Epithelial cell of proximal tubule (primary cell): ENCODE data around the gene ANAPC5. TPM values are rescaled to one million over a fixed set of nuclear protein-coding genes. Genes with fewer than 3 reads are reported as not detected.

Experiments used
- DNase-seq: peaks from one replicate; pipeline ENCODE4 v3.0.0-alpha.2; 2011; ENCODE audit warnings: low read depth
- H3K4me3 ChIP-seq: 2 replicates; pipeline ENCODE4 v1.5.1; 2011; ENCODE audit warnings: low read depth, mild to moderate bottlenecking, low read length
- CTCF ChIP-seq: conservative IDR thresholded peaks from 2 replicates; pipeline ENCODE4 v1.5.1; 2012; ENCODE audit warnings: low read depth, mild to moderate bottlenecking, low read length
- total RNA-seq: library from RNA; depleted of rRNA; stranded (reverse); fragments of >200 nt; gene quantifications from 2 replicates; pipeline ENCODE4 v1.2.3, GENCODE V29; 2015

ANAPC5 gene
- total RNA-seq, 1 donor from 2014 or later = 79.7 TPM

DNA sequence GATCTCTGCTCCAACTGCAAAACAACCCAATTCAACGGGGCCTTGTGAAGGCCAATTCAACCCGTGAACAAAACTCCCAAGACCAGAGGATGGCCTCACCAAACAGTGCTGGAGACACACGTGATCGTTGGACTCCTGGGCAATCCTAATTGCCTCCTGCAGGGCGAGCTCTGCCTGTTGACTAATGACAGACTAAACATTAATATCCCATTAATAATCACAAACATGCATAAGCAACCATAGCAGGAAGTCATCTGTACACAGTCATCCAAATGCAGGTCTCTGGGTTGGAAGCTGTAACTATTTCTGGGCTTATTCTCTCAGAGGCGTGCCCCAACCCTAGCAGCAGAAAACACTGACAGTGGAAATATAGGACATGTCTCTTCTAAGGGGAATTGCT is 21.0 kb downstream of the ANAPC5 start:
- DNase-seq = no peak
- H3K4me3 ChIP-seq = no peak overlapping the region
- no peak for TF ChIP-seq CTCF

DNA sequence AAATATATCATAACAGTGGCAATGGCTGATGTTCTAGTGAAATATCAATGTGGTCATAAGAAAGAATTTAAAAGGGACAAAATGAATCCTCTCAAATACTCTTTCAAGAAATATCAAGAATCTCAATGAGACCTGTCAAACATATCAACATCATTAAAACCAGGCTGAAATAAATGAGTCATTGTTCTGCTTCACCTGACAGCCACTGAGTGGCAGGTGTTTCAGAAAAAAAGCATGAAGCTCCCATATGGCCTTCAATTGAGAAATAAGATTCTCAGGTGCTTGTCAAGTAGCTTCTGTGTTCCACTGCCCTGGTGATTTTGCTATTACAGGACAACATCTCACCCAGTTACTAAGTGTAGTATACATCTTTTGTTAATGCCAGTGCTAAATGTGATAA is 21.5 kb downstream of the ANAPC5 start:
- DNase-seq = no peak

GRCh38 chr12:121330195-121330594 is 22.0 kb downstream of the ANAPC5 start:
- no peak for TF ChIP-seq CTCF
- H3K4me3 ChIP-seq = no peak overlapping the region
- DNase-seq = no peak

More for the DNA sequence above, 21.5 kb downstream of the ANAPC5 start:
- TF ChIP-seq CTCF = no peak
- no peak overlapping the region for H3K4me3 ChIP-seq

DNA sequence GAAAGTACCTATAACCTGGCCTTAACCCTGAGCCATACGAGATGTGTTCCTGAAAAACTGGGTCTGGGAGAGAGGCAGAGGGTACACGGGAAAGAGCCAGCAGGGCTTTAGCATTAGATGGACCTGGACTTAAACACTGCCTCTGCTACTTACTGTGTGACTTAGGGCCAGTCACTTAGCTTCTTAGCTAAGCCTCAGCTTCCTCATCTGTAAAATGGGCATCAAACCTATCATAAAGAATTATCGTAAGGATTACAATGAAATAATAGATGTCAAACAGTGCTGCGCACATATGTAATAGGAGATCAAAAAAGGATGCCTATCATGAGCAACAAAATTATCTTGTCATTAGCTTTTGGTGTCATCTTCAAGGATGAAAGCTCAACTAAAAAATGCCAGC is 23.6 kb downstream of the ANAPC5 start:
- no peak overlapping the region for H3K4me3 ChIP-seq
- DNase-seq = no peak
- no peak for TF ChIP-seq CTCF

DNA sequence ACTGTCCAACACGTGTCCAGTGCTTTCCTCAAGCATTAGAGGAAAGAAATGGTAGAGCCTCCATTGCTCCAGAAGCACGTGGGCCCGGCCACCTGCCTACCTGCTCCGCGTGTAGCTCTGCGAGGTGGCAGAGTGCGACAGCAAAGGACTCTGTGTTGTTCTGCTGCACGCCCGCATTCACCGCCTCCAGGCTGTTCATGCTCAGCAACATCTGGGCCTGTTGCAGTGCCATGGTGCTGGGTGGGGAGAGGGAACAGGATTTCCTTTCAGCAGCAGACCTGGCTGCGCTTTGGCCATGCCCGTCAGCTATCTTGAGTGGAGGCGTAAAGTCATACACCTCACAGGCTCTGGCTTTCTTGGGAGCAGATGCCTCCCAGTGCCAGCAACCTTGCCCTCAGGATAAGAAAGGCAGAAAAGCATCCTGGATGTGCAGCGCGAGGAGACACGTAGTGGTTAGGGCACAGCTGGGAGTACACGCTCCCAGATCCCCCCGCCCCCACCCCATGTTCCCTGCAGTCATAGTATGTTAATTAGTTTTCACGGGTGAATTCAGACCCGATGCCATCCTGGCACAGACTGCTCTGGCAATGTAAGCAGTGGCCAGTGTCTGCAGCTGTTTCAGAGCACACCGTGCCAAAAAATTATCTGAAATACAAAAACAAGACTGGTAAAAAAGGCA is 25.1 kb downstream of the ANAPC5 start:
- H3K4me3 ChIP-seq = no peak overlapping the region
- DNase-seq = no peak
- TF ChIP-seq CTCF = no peak

- TF ChIP-seq CTCF = no peak
- no peak for DNase-seq
- no peak overlapping the region for H3K4me3 ChIP-seq
Measured at GRCh38 chr12:121325922-121326396, 26.3 kb downstream of the ANAPC5 start.

DNA sequence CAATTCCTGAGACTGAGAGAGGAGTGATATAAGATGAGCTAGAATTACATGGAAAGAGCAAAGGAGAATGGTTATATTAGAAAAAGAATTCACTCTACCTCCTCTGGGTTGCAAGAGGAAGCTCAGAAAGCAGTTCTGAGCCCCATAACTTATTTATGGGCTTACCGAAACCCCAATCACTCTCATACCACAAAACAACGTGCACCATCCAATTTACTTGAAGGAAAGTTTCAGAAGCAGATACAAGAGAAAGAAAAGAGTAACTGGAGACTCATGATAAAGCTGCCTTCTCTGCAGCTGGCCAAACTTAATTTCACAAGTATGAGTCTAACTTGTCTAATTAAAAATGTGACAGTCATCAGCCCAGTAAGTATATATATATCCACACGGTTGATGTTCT is 28.3 kb downstream of the ANAPC5 start:
- no peak for TF ChIP-seq CTCF

More for the DNA sequence above, 28.3 kb downstream of the ANAPC5 start:
- H3K4me3 ChIP-seq = no peak overlapping the region
- no peak for DNase-seq
